ACC112 (cell line): ENCODE data around the gene RASL12.

Source experiments
- H2AFZ ChIP-seq: fragments of 200-600 bp; sonication (generic); one replicate; pipeline ENCODE4 v1.6.0; 2017; ENCODE audit warnings: antibody characterized with exemption, low read length; ENCODE audit not compliant: unreplicated experiment
- H3K27ac ChIP-seq: fragments of 200-600 bp; sonication (generic); 2 replicates; pipeline ENCODE4 v1.5.1; 2014; ENCODE audit warnings: low read depth, mild to moderate bottlenecking, antibody characterized with exemption, low read length, moderate library complexity
- H3K27me3 ChIP-seq: fragments of 200-600 bp; sonication (generic); 2 replicates; pipeline ENCODE4 v1.6.1; 2014; ENCODE audit warnings: mild to moderate bottlenecking, antibody characterized with exemption, low read length, moderate library complexity, mixed read lengths; ENCODE audit not compliant: insufficient read depth
- H3K36me3 ChIP-seq: fragments of 200-600 bp; sonication (generic); 2 replicates; pipeline ENCODE4 v1.6.1; 2016; ENCODE audit warnings: mild to moderate bottlenecking, antibody characterized with exemption, low read length, moderate library complexity, mixed read lengths; ENCODE audit not compliant: insufficient read depth
- H3K4me1 ChIP-seq: fragments of 200-600 bp; sonication (generic); one replicate; pipeline ENCODE4 v1.6.1; 2016; ENCODE audit warnings: low read length, mixed read lengths; ENCODE audit not compliant: insufficient read depth, unreplicated experiment, control insufficient read depth
- H3K4me3 ChIP-seq: fragments of 200-600 bp; sonication (generic); 2 replicates; pipeline ENCODE4 v1.5.1; 2014; ENCODE audit warnings: mild to moderate bottlenecking, low read depth, low read length
- H3K79me2 ChIP-seq: fragments of 200-600 bp; sonication (generic); one replicate; pipeline ENCODE4 v1.6.0; 2016; ENCODE audit warnings: low read length; ENCODE audit not compliant: control insufficient read depth, unreplicated experiment, insufficient read depth

Gene RASL12, protein sequence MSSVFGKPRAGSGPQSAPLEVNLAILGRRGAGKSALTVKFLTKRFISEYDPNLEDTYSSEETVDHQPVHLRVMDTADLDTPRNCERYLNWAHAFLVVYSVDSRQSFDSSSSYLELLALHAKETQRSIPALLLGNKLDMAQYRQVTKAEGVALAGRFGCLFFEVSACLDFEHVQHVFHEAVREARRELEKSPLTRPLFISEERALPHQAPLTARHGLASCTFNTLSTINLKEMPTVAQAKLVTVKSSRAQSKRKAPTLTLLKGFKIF

DNA sequence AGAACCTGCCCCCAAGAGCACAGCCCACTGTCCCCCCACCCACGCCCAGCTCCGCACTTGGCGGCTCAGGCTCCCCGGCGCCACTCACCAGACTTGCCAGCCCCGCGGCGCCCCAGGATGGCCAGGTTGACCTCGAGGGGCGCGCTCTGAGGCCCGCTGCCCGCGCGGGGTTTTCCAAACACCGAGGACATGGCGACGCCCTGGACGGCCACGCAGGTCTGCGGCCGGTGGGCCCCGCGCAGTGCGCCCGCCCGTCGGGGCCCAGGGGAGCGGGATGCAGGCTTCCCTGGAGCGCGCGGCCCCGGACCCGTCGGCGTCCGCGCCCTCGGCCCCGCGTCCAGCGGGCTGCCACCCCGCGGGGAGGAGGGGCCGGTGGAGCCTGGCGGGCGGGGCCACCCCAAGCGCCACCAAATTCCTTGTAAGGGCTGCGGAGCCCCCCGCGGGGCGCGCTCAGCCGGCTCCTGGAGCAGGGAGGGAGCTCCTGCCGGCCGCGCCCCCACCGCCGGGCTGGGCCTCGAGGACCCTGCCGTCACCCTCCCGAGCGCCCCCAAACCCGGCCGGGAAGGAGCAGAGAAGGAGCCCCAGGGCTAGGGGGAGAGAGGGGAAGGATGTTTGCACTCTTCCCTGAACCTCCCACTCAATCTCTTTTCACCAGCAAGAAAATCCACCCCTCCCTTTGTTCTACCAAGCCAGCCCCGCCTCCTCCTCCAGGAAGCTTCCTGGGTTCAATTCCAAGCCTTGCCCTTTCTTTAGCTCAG lies at the start of gene RASL12:
TSS of gene RASL12 (minus strand) at position 347 of the 758 bp plus-strand sequence. CDS start at position 191, 156 bp downstream.
- Histone ChIP-seq H3K36me3 (no peaks in the 10 kb centered on the region), H3K4me3 (peak within 1 kb of the TSS; percentile 52; the same call in 1 of the 2 replicates), H3K27ac (no peak within 1 kb of the TSS), H3K79me2 (no peaks in the 10 kb centered on the region), H3K4me1 (peaks cover 38% of the 10 kb centered on the region), H2AFZ (no peak within 1 kb of the TSS), H3K27me3 (peaks cover 30% of the 10 kb centered on the region)

GRCh38 chr15:65115542-65115941 lies 47.8 kb upstream of the RASL12 start:
- Histone ChIP-seq H3K27ac (no peak overlapping the region), H3K4me1 (no peaks in the 10 kb centered on the region), H2AFZ (no peak overlapping the region), H3K79me2 (no peaks in the 10 kb centered on the region), H3K36me3 (peaks cover 32% of the 10 kb centered on the region), H3K27me3 (no peaks in the 10 kb centered on the region), H3K4me3 (no peak overlapping the region)

GRCh38 chr15:65115086-65115485 lies 47.3 kb upstream of the RASL12 start, which contains the start of gene UBAP1L:
TSS of gene UBAP1L (minus strand) at chr15:65115200. CDS start at chr15:65106215, 8,985 bp downstream.
- H3K27ac ChIP-seq = no peak within 1 kb of the TSS
- H3K4me3 ChIP-seq = no peak within 1 kb of the TSS
- H3K36me3 ChIP-seq = peaks cover 32% of the 10 kb centered on the region
- H2AFZ ChIP-seq = no peak within 1 kb of the TSS
- H3K79me2 ChIP-seq = no peaks in the 10 kb centered on the region
- no peaks in the 10 kb centered on the region for H3K27me3 ChIP-seq
- no peaks in the 10 kb centered on the region for H3K4me1 ChIP-seq

- H3K4me1 ChIP-seq = no peaks in the 10 kb centered on the region
- H3K27ac ChIP-seq = peak overlapping the region; percentile 15; the same call in 1 of the 2 replicates
- no peaks in the 10 kb centered on the region for H3K27me3 ChIP-seq
- no peaks in the 10 kb centered on the region for H3K79me2 ChIP-seq
- H2AFZ ChIP-seq = no peak overlapping the region
- peaks cover 6% of the 10 kb centered on the region; the same call in 1 of the 2 replicates for H3K36me3 ChIP-seq
- no peak overlapping the region for H3K4me3 ChIP-seq
Observed at GRCh38 chr15:65110676-65111292, 43.0 kb upstream of the RASL12 start.

DNA sequence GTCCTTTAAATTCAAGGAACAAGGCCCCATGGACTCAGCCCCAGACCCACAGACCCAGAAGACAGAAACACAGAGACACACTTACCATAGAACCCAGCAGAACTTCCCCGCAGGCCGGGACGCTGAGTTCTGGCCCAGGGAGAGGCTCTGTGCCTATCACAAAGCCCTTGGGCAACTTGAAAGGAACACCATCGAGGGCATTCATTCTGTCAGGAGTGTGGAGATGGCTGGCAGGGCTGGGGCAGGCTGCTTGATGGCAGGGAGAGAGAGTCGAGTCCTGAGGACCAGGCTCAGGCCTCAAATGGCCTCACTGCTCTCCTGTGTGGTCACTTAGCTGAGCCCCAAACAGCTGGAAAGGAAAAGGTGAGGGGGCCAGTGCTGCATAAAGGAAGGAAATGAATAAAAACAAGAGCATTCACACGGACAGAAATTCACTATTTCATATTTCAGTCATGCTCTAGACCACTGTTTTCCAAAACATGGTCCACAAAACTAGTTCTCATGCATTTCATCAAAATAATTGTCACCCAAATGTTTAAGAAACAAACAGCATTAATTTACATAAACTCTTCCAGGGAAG lies 38.3 kb upstream of the RASL12 start:
- Histone ChIP-seq H3K4me1 (no peaks in the 10 kb centered on the region), H3K79me2 (no peaks in the 10 kb centered on the region), H3K27ac (no peak overlapping the region), H3K36me3 (peaks cover 1% of the 10 kb centered on the region; the same call in 1 of the 2 replicates), H2AFZ (no peak overlapping the region), H3K4me3 (no peak overlapping the region), H3K27me3 (no peaks in the 10 kb centered on the region)

DNA sequence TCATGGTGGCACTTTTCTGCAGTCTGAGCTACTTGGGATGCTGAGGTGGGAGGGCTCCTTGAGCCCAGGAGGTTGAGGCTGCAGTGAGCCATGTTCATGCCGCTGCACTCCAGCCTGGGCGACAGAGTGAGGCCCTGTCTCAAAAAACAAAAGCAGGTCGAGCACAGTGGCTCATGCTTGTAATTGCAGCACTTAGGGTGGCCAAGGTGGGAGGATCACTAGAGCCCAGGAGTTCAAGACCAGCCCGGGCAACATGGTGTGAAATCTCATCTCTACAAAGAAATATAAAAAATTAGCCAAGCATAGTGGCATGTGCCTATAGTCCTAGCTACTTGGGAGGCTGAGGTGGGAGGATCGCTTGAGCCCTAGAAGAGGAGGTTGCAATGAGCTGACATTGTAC lies 37.2 kb upstream of the RASL12 start:
- peaks cover 8% of the 10 kb centered on the region; the same call in 1 of the 2 replicates for H3K36me3 ChIP-seq
- no peak overlapping the region for H3K4me3 ChIP-seq
- no peaks in the 10 kb centered on the region for H3K79me2 ChIP-seq
- no peaks in the 10 kb centered on the region for H3K27me3 ChIP-seq
- no peaks in the 10 kb centered on the region for H3K4me1 ChIP-seq
- no peak overlapping the region for H2AFZ ChIP-seq
- H3K27ac ChIP-seq = no peak overlapping the region

DNA sequence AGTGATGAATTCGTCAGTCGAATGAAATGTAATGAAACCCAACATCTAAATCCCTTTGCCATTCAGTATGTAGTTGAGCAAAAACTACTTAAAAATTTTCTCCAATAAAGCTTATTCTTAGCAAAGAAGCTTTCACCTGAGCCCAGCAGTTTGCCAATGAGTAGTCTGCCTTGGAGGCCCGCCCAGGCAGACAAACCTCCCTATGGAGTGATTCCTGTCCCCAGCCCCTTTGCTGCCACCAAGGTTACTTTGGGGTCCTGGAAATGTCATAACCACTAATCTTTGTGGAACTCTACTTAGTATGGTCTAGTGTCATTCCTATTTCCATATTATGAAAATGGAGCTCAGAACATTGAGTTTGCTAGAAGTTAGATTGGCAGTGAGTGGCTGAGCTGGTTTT lies 35.1 kb upstream of the RASL12 start:
- Histone ChIP-seq H3K36me3 (peaks cover 16% of the 10 kb centered on the region; the same call in 1 of the 2 replicates), H3K27ac (no peak overlapping the region), H2AFZ (no peak overlapping the region), H3K4me3 (no peak overlapping the region), H3K27me3 (no peaks in the 10 kb centered on the region), H3K4me1 (no peaks in the 10 kb centered on the region), H3K79me2 (no peaks in the 10 kb centered on the region)

DNA sequence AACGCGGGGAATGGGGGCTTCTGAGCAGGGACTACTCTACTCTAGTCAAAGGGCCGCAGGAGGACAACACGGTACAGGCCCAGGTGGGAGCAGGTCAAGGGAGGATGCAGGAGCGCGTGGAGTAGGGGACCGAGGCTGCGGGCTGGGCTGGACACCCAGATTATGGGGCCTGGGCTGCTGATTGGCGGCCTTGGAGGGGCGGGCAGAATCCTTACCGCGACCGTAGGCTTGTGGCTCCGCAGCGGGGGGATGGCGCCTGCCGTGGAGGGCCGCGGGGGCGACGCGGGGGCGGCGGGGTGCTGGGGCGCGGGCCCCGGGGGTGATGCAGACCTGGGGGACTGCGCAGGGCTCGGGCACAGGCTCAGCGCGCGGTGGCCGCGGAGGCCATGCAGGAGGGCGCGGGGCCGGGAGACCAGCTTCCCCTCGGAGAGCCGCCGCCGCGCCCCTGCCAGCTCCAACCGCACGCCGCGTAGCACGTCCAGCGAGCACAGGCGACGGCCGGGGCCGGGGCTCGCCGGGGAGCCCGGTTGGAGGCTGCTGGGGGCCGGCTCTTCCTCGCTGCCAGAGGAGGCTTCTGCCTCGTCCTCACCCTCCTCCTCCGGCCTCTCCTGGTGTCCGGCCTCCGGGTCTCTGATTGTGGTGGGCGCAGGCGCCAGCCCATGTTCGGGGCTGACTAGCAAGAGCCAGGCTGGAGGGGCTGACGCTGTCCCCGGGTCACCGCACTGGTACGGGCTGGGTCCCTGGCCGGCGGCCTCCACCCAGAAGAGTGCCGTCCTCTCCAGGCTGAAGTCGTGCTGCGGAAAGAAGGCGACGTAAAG lies 34.3 kb upstream of the RASL12 start:
- H3K27me3 ChIP-seq = no peaks in the 10 kb centered on the region
- no peaks in the 10 kb centered on the region for H3K79me2 ChIP-seq
- H3K27ac ChIP-seq = no peak overlapping the region
- no peak overlapping the region for H2AFZ ChIP-seq
- H3K36me3 ChIP-seq = peaks cover 16% of the 10 kb centered on the region; the same call in 1 of the 2 replicates
- no peak overlapping the region for H3K4me3 ChIP-seq
- no peaks in the 10 kb centered on the region for H3K4me1 ChIP-seq

GRCh38 chr15:65101411-65101890 lies 33.7 kb upstream of the RASL12 start:
- Histone ChIP-seq H3K79me2 (no peaks in the 10 kb centered on the region), H3K4me1 (no peaks in the 10 kb centered on the region), H3K36me3 (peaks cover 16% of the 10 kb centered on the region; the same call in 1 of the 2 replicates), H3K27ac (no peak overlapping the region), H3K27me3 (no peaks in the 10 kb centered on the region), H3K4me3 (no peak overlapping the region), H2AFZ (no peak overlapping the region)
